ENCODE results near the gene PRIMPOL.

DNA sequence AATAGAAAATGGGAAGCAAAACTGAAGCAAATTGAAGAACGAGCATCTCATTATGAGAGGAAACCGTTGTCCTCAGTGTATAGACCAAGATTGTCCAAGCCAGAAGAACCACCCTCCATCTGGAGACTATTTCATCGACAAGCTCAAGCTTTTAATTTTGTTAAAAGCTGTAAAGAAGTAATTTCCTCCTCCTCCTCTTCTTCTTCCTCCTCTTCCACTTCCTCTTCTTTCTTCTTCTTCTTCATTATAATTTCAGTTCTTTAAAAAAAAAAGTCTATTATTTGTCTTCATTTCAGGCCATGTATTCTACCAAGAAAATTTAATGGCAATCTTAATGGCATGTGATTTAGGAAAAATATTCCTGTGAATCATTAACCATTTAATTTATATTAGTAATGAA, 7.6 kb downstream of the PRIMPOL start:
- TF ChIP-seq, protein P1, sequence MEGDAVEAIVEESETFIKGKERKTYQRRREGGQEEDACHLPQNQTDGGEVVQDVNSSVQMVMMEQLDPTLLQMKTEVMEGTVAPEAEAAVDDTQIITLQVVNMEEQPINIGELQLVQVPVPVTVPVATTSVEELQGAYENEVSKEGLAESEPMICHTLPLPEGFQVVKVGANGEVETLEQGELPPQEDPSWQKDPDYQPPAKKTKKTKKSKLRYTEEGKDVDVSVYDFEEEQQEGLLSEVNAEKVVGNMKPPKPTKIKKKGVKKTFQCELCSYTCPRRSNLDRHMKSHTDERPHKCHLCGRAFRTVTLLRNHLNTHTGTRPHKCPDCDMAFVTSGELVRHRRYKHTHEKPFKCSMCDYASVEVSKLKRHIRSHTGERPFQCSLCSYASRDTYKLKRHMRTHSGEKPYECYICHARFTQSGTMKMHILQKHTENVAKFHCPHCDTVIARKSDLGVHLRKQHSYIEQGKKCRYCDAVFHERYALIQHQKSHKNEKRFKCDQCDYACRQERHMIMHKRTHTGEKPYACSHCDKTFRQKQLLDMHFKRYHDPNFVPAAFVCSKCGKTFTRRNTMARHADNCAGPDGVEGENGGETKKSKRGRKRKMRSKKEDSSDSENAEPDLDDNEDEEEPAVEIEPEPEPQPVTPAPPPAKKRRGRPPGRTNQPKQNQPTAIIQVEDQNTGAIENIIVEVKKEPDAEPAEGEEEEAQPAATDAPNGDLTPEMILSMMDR (IDR thresholded peaks at IDR 0.05; ENCODE audit: low read depth, low read length), result no peak
- no peak for TF ChIP-seq EZH2phosphoT487 (IDR thresholded peaks at IDR 0.05; ENCODE audit: low read depth)
